Astrocyte (in vitro differentiated cells and primary cell): ENCODE measurements around the gene CTNND2.

Source experiments
- CTCF ChIP-seq: IDR thresholded peaks from 2 replicates; pipeline ENCODE4 v1.5.1; 2011; ENCODE audit warnings: low read depth, mild to moderate bottlenecking, inconsistent platforms, low read length, moderate library complexity; ENCODE audit not compliant: insufficient read depth
- EZH2 ChIP-seq: IDR thresholded peaks from 2 replicates; pipeline ENCODE4 v1.6.1; 2012; ENCODE audit warnings: mild to moderate bottlenecking, low read length, inconsistent platforms; ENCODE audit not compliant: insufficient read depth

- TF ChIP-seq EZH2 (no peak), CTCF (no peak)
These were observed 399.4 kb downstream of the CTNND2 start for GRCh38 chr5:11504886-11505193.
